ENCODE data around the gene SHFL.

DNA sequence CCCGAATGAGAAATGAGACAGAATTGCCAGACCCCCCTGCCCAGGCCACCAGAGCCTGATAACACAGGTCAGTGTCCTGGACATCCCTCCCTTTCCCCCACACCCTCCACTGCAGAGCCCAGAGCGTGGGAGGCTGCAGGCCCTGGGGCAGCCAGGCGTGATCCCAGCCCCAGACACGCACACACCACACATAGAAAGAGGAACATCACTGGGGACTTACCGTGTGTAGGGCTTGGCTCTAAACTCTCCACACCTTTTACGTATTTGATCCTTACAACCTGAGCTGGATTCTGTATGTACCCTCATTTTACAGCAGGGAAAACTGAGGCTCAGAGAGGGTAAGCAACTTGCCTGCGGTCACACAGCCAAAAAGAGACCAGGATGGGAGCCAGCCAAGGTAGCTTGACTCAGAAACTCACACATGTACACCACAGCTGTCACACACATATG, 16.7 kb downstream of the SHFL start:
- TF ChIP-seq SIN3A (IDR thresholded peaks at IDR 0.05; ENCODE audit: borderline replicate concordance, insufficient read depth, low read depth, low read length) (no peak), POLR2AphosphoS5 (IDR thresholded peaks at IDR 0.05; ENCODE audit: low read depth, low read length) (no peak)
- TF ChIP-seq, protein P1, sequence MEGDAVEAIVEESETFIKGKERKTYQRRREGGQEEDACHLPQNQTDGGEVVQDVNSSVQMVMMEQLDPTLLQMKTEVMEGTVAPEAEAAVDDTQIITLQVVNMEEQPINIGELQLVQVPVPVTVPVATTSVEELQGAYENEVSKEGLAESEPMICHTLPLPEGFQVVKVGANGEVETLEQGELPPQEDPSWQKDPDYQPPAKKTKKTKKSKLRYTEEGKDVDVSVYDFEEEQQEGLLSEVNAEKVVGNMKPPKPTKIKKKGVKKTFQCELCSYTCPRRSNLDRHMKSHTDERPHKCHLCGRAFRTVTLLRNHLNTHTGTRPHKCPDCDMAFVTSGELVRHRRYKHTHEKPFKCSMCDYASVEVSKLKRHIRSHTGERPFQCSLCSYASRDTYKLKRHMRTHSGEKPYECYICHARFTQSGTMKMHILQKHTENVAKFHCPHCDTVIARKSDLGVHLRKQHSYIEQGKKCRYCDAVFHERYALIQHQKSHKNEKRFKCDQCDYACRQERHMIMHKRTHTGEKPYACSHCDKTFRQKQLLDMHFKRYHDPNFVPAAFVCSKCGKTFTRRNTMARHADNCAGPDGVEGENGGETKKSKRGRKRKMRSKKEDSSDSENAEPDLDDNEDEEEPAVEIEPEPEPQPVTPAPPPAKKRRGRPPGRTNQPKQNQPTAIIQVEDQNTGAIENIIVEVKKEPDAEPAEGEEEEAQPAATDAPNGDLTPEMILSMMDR (IDR thresholded peaks at IDR 0.05) = no peak
- TF ChIP-seq, protein P2, sequence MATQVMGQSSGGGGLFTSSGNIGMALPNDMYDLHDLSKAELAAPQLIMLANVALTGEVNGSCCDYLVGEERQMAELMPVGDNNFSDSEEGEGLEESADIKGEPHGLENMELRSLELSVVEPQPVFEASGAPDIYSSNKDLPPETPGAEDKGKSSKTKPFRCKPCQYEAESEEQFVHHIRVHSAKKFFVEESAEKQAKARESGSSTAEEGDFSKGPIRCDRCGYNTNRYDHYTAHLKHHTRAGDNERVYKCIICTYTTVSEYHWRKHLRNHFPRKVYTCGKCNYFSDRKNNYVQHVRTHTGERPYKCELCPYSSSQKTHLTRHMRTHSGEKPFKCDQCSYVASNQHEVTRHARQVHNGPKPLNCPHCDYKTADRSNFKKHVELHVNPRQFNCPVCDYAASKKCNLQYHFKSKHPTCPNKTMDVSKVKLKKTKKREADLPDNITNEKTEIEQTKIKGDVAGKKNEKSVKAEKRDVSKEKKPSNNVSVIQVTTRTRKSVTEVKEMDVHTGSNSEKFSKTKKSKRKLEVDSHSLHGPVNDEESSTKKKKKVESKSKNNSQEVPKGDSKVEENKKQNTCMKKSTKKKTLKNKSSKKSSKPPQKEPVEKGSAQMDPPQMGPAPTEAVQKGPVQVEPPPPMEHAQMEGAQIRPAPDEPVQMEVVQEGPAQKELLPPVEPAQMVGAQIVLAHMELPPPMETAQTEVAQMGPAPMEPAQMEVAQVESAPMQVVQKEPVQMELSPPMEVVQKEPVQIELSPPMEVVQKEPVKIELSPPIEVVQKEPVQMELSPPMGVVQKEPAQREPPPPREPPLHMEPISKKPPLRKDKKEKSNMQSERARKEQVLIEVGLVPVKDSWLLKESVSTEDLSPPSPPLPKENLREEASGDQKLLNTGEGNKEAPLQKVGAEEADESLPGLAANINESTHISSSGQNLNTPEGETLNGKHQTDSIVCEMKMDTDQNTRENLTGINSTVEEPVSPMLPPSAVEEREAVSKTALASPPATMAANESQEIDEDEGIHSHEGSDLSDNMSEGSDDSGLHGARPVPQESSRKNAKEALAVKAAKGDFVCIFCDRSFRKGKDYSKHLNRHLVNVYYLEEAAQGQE (IDR thresholded peaks at IDR 0.05; ENCODE audit: insufficient read depth in 1 of 2, low read depth in 2 of 2, low read length in 1 of 2) = no peak
